Measurements from ENCODE around the gene HPD. TPM values are rescaled to one million over a fixed set of nuclear protein-coding genes. Genes with fewer than 3 reads are reported as not detected.

HPD gene
- total RNA-seq, 1 experiment from 2014 or later, result not detected

GRCh38 chr12:121830134-121830533 lies 28.5 kb downstream of the HPD start:
- no peaks in the 10 kb centered on the region for H3K9me3 ChIP-seq (ENCODE audit: low read depth, low read length, poor library complexity, severe bottlenecking)
- CTCF ChIA-PET, result no interaction called here
- no peaks in the 10 kb centered on the region for H3K4me1 ChIP-seq (ENCODE audit: insufficient read depth, low read length, poor library complexity, severe bottlenecking)
- TF ChIP-seq EZH2 (IDR thresholded peaks at IDR 0.05; ENCODE audit: borderline replicate concordance, low read depth, low read length, poor library complexity, severe bottlenecking) (no peak), CTCF (conservative IDR thresholded peaks at IDR 0.05; ENCODE audit: low read depth, low read length) (no peak)
- intact Hi-C loops (cut with micrococcal nuclease; ENCODE audit: unreplicated experiment), result no loop called here
- no TSS peak for BruUV-seq (replicated peaks)
- no peak overlapping the region for H3K27ac ChIP-seq (ENCODE audit: low read depth, low read length, poor library complexity, severe bottlenecking)
- peaks cover 41% of the 10 kb centered on the region for H3K36me3 ChIP-seq (ENCODE audit: insufficient read depth, low read length, poor library complexity, severe bottlenecking)
- no peaks in the 10 kb centered on the region for H3K27me3 ChIP-seq (replicated peaks; ENCODE audit: insufficient read depth, low read depth, low read length, poor library complexity)
- no peak for DNase-seq (ENCODE audit: low spot score)
- POLR2A ChIA-PET (ENCODE audit: low non-redundant PET), result no interaction called here
- H3K4me3 ChIP-seq (ENCODE audit: low read depth, low read length, poor library complexity, severe bottlenecking), result no peak overlapping the region

GRCh38 chr12:121829250-121829918 lies 29.3 kb downstream of the HPD start:
- H3K27me3 ChIP-seq (replicated peaks; ENCODE audit: insufficient read depth, low read depth, low read length, poor library complexity), result no peaks in the 10 kb centered on the region
- BruUV-seq (replicated peaks), result no TSS peak
- no peak overlapping the region for H3K4me3 ChIP-seq (ENCODE audit: low read depth, low read length, poor library complexity, severe bottlenecking)
- ChIA-PET CTCF (no interaction called here), POLR2A (ENCODE audit: low non-redundant PET) (no interaction called here)
- H3K27ac ChIP-seq (ENCODE audit: low read depth, low read length, poor library complexity, severe bottlenecking), result no peak overlapping the region
- no peaks in the 10 kb centered on the region for H3K4me1 ChIP-seq (ENCODE audit: insufficient read depth, low read length, poor library complexity, severe bottlenecking)
- intact Hi-C loops (cut with micrococcal nuclease; ENCODE audit: unreplicated experiment), result no loop called here
- H3K9me3 ChIP-seq (ENCODE audit: low read depth, low read length, poor library complexity, severe bottlenecking), result no peaks in the 10 kb centered on the region
- DNase-seq (ENCODE audit: low spot score), result no peak
- peaks cover 41% of the 10 kb centered on the region for H3K36me3 ChIP-seq (ENCODE audit: insufficient read depth, low read length, poor library complexity, severe bottlenecking)
- TF ChIP-seq EZH2 (IDR thresholded peaks at IDR 0.05; ENCODE audit: borderline replicate concordance, low read depth, low read length, poor library complexity, severe bottlenecking), result no peak

- intact Hi-C loops (cut with micrococcal nuclease; ENCODE audit: unreplicated experiment), result no loop called here
- DNase-seq (ENCODE audit: low spot score), result no peak
- H3K27ac ChIP-seq (ENCODE audit: low read depth, low read length, poor library complexity, severe bottlenecking), result no peak overlapping the region
- BruUV-seq (replicated peaks), result no TSS peak
- H3K4me3 ChIP-seq (ENCODE audit: low read depth, low read length, poor library complexity, severe bottlenecking), result no peak overlapping the region
- POLR2A ChIA-PET (ENCODE audit: low non-redundant PET), result no interaction called here
- CTCF ChIA-PET, result no interaction called here
- TF ChIP-seq EZH2 (IDR thresholded peaks at IDR 0.05; ENCODE audit: borderline replicate concordance, low read depth, low read length, poor library complexity, severe bottlenecking) (no peak), CTCF (conservative IDR thresholded peaks at IDR 0.05; ENCODE audit: low read depth, low read length) (no peak)
- H3K9me3 ChIP-seq (ENCODE audit: low read depth, low read length, poor library complexity, severe bottlenecking), result no peaks in the 10 kb centered on the region
- no peaks in the 10 kb centered on the region for H3K27me3 ChIP-seq (replicated peaks; ENCODE audit: insufficient read depth, low read depth, low read length, poor library complexity)
- H3K36me3 ChIP-seq (ENCODE audit: insufficient read depth, low read length, poor library complexity, severe bottlenecking), result peaks cover 43% of the 10 kb centered on the region
- no peaks in the 10 kb centered on the region for H3K4me1 ChIP-seq (ENCODE audit: insufficient read depth, low read length, poor library complexity, severe bottlenecking)
Measured at GRCh38 chr12:121828826-121829225, 29.8 kb downstream of the HPD start.

GRCh38 chr12:121828306-121828705 lies 30.4 kb downstream of the HPD start:
- H3K9me3 ChIP-seq (ENCODE audit: low read depth, low read length, poor library complexity, severe bottlenecking), result no peaks in the 10 kb centered on the region
- BruUV-seq (replicated peaks), result no TSS peak
- no peak overlapping the region for H3K27ac ChIP-seq (ENCODE audit: low read depth, low read length, poor library complexity, severe bottlenecking)
- H3K27me3 ChIP-seq (replicated peaks; ENCODE audit: insufficient read depth, low read depth, low read length, poor library complexity), result no peaks in the 10 kb centered on the region
- no peak for TF ChIP-seq EZH2 (IDR thresholded peaks at IDR 0.05; ENCODE audit: borderline replicate concordance, low read depth, low read length, poor library complexity, severe bottlenecking)
- no peak for TF ChIP-seq CTCF (conservative IDR thresholded peaks at IDR 0.05; ENCODE audit: low read depth, low read length)
- CTCF ChIA-PET, result no interaction called here
- intact Hi-C loops (cut with micrococcal nuclease; ENCODE audit: unreplicated experiment), result no loop called here
- DNase-seq (ENCODE audit: low spot score), result no peak
- H3K36me3 ChIP-seq (ENCODE audit: insufficient read depth, low read length, poor library complexity, severe bottlenecking), result peaks cover 48% of the 10 kb centered on the region
- POLR2A ChIA-PET (ENCODE audit: low non-redundant PET), result no interaction called here
- no peak overlapping the region for H3K4me3 ChIP-seq (ENCODE audit: low read depth, low read length, poor library complexity, severe bottlenecking)
- H3K4me1 ChIP-seq (ENCODE audit: insufficient read depth, low read length, poor library complexity, severe bottlenecking), result no peaks in the 10 kb centered on the region
